Peyer's patch (tissue), 4 donors: Measurements from ENCODE around the gene DPYSL5. TPM values are rescaled to one million over a fixed set of nuclear protein-coding genes. Genes with fewer than 3 reads are reported as not detected.

Experiments used
- DNase-seq, 3 donors: peaks; one replicate each; pipeline ENCODE4 v3.0.0-alpha.2; 2017 to 2019
- H3K27ac ChIP-seq, 4 donors: fragments of 200-600 bp; sonication (generic); one replicate each; pipeline ENCODE4 v1.5.1; 2016 to 2019
- H3K27me3 ChIP-seq, 2 donors: fragments of 200-600 bp; sonication (generic); one replicate each; pipeline ENCODE4 v1.5.1; 2019
- H3K36me3 ChIP-seq, 3 donors: fragments of 200-600 bp; sonication (generic); one replicate each; pipeline ENCODE4 v1.5.1; 2016 to 2019
- H3K4me1 ChIP-seq, 4 donors: fragments of 200-600 bp; sonication (generic); one replicate each; pipeline ENCODE4 v1.5.1; 2016 to 2019
- H3K4me3 ChIP-seq, 4 donors: fragments of 200-600 bp; sonication (generic); 1 replicate in 3 of 4; 2 replicates in 1 of 4; pipeline ENCODE4 v1.5.1; 2016 to 2019; ENCODE audit warnings: mild to moderate bottlenecking in 1 of 4
- H3K9me3 ChIP-seq, 4 donors: fragments of 200-600 bp; sonication (generic); one replicate each; pipeline ENCODE4 v1.5.1; 2016 to 2019; ENCODE audit warnings: mild to moderate bottlenecking in 1 of 4
- CTCF ChIP-seq, 6 experiments: fragments of 450-650 bp in 4 of 6; fragments of 200-600 bp in 2 of 6; sonication (generic) in 1 of 6; IDR thresholded peaks; one replicate each; pipeline ENCODE4 v1.5.1; 2017 to 2019; ENCODE audit warnings: antibody characterized with exemption in 6 of 6, mild to moderate bottlenecking in 3 of 6, moderate library complexity in 1 of 6
- POLR2A ChIP-seq, 2 donors: fragments of 450-650 bp; IDR thresholded peaks; one replicate each; pipeline ENCODE4 v1.5.1; 2017; ENCODE audit warnings: antibody characterized with exemption in 2 of 2, mild to moderate bottlenecking in 2 of 2, moderate library complexity in 2 of 2
- total RNA-seq, 4 donors: library from RNA; depleted of rRNA; stranded (reverse); fragments of >200 nt; gene quantifications; one replicate each; pipeline ENCODE4 v1.1.0, GENCODE V29; 2016

Gene DPYSL5
- total RNA-seq, 4 donors from 2014 or later, result 0.13 to 0.83 TPM; not detected in 2

- Histone ChIP-seq H3K4me3 (no peak overlapping the region), H3K9me3 (no peaks in the 10 kb centered on the region), H3K27me3 (no peaks in the 10 kb centered on the region), H3K27ac (no peak overlapping the region), H3K36me3 (no peaks in the 10 kb centered on the region), H3K4me1 (no peaks in the 10 kb centered on the region)
- no peak for DNase-seq
- TF ChIP-seq POLR2A (IDR thresholded peaks at IDR 0.05), result no peak
- TF ChIP-seq CTCF (IDR thresholded peaks at IDR 0.05), result no peak
These were observed 103.3 kb downstream of the DPYSL5 start for GRCh38 chr2:26951236-26951635.

GRCh38 chr2:26952374-26952773 is 104.4 kb downstream of the DPYSL5 start:
- no peaks in the 10 kb centered on the region for H3K27me3 ChIP-seq
- no peak for DNase-seq
- H3K36me3 ChIP-seq, result no peaks in the 10 kb centered on the region
- no peaks in the 10 kb centered on the region for H3K4me1 ChIP-seq
- no peaks in the 10 kb centered on the region for H3K9me3 ChIP-seq
- H3K27ac ChIP-seq, result no peak overlapping the region
- TF ChIP-seq POLR2A (IDR thresholded peaks at IDR 0.05), result no peak
- no peak for TF ChIP-seq CTCF (IDR thresholded peaks at IDR 0.05)
- no peak overlapping the region for H3K4me3 ChIP-seq

GRCh38 chr2:26954135-26954534 is 106.2 kb downstream of the DPYSL5 start:
- no peaks in the 10 kb centered on the region for H3K27me3 ChIP-seq

GRCh38 chr2:26957041-26957440 is 109.1 kb downstream of the DPYSL5 start:
- Histone ChIP-seq H3K4me3 (no peak overlapping the region), H3K9me3 (no peaks in the 10 kb centered on the region), H3K27me3 (no peaks in the 10 kb centered on the region), H3K36me3 (no peaks in the 10 kb centered on the region), H3K27ac (no peak overlapping the region), H3K4me1 (peaks cover 0 to 3% (median 0%) of the 10 kb centered on the region in 4 donors)
- TF ChIP-seq CTCF (IDR thresholded peaks at IDR 0.05), result no peak
- no peak for TF ChIP-seq POLR2A (IDR thresholded peaks at IDR 0.05)
- no peak for DNase-seq

More at GRCh38 chr2:26954135-26954534, 106.2 kb downstream of the DPYSL5 start:
- no peaks in the 10 kb centered on the region for H3K9me3 ChIP-seq
- H3K4me1 ChIP-seq, result no peaks in the 10 kb centered on the region
- H3K4me3 ChIP-seq, result no peak overlapping the region
- DNase-seq, result no peak
- H3K27ac ChIP-seq, result no peak overlapping the region
- no peaks in the 10 kb centered on the region for H3K36me3 ChIP-seq
- no peak for TF ChIP-seq POLR2A (IDR thresholded peaks at IDR 0.05)
- TF ChIP-seq CTCF (IDR thresholded peaks at IDR 0.05), result no peak

- TF ChIP-seq POLR2A (IDR thresholded peaks at IDR 0.05) (no peak), CTCF (IDR thresholded peaks at IDR 0.05) (no peak)
- Histone ChIP-seq H3K4me3 (no peak overlapping the region), H3K27ac (no peak overlapping the region), H3K36me3 (no peaks in the 10 kb centered on the region), H3K9me3 (no peaks in the 10 kb centered on the region), H3K4me1 (peaks cover 0 to 3% (median 0%) of the 10 kb centered on the region in 4 donors), H3K27me3 (no peaks in the 10 kb centered on the region)
- DNase-seq, result no peak
These were observed 109.6 kb downstream of the DPYSL5 start for GRCh38 chr2:26957534-26957933.

- H3K36me3 ChIP-seq, result no peaks in the 10 kb centered on the region
- no peaks in the 10 kb centered on the region for H3K9me3 ChIP-seq
- DNase-seq, result no peak
- H3K4me1 ChIP-seq, result peaks cover 0 to 3% (median 0%) of the 10 kb centered on the region in 4 donors
- no peak for TF ChIP-seq CTCF (IDR thresholded peaks at IDR 0.05)
- no peak for TF ChIP-seq POLR2A (IDR thresholded peaks at IDR 0.05)
- H3K27ac ChIP-seq, result no peak overlapping the region
- no peak overlapping the region for H3K4me3 ChIP-seq
- no peaks in the 10 kb centered on the region for H3K27me3 ChIP-seq
These were observed 111.4 kb downstream of the DPYSL5 start for GRCh38 chr2:26959331-26959730.
